ENCODE measurements around the gene WDR35.
A peak's percentile ranks its signal among the peaks of the same experiment; 100 is the strongest.

WDR35 gene

GRCh38 chr2:19989667-19990415, at the start of gene WDR35:
TSS of gene WDR35 (minus strand) at chr2:19990105. CDS start at chr2:19990015, 90 bp downstream.
- DNase-seq, result peak; percentile 93

DNA sequence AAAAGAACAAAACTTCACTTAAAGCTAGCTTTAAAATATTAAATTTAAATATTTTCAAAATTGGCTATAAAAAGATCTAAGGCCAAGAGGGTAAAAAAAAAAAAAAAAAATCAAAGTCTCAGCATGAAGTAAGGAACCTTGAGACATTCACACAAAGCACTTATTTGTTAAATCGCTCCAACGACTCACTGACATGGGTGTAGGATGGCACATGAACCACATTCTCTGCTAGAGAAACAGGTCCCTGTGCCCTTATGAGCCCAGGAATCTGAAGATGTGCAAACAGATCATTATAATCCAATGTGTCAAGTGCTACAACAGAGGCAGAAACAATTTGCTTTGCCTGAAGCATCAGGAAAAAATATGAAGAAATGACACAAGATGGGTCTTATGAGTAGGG, 47.8 kb upstream of the WDR35 start:
- DNase-seq, result no peak

GRCh38 chr2:20035955-20036666, 46.2 kb upstream of the WDR35 start:
- no peak for DNase-seq

- DNase-seq, result no peak
These were observed 44.9 kb upstream of the WDR35 start for GRCh38 chr2:20034821-20035220.

DNA sequence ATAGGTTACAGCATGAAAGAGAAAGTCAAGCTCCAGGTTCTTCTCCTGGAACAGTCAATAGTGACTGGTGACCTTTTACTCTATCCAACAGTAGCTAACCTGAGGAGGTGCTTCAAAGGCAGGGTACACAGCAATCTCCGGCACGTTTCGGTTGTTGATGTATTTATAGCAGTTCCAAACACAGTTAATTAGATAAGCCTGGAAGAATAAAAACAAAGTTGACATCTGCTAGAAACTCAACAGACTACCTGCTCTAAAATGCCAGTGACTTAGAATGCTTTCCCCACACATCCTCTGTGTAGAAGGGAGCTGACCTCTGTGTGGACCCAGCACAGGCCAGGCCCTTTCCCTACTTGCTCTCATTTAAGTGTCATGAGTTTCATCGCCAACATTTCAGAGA, 44.3 kb upstream of the WDR35 start:
- DNase-seq, result no peak

DNA sequence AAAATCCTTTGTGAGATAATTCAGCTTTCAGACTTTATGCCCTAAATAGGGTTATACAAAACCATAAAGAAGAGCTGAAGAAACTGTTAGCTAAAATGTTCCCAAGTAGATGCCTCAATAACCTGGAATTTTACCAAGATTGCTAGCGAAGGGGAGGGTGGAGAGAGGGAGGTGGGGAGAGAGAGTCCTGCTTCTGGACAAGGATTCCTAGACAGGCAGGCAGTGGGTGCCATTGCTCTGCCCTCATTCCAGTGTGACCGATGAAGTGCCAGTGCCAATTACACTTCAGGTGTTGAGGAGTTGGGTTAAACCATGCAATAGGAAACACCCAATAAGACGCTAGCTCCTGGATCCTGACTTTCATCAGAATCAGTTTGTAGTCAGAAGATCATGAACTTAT, 43.4 kb upstream of the WDR35 start:
- DNase-seq, result no peak

DNA sequence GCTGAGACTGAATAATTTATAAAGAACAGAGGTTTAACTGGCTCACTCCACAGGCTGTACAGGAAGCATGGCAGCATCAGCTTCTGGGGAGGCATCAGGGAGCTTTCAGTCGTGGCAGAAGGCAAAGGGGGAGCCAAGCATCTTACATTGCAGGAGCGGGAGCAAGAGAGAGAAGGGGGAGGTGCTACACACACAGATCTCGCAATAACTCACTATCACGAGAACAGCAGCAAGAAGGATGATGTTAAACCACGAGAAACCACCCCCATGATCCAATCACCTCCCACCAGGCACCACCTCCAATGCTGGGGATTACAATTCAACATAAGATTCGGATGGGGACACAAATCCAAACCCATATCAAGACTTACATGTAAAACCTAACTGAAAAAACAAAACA, 40.3 kb upstream of the WDR35 start:
- DNase-seq, result no peak

DNA sequence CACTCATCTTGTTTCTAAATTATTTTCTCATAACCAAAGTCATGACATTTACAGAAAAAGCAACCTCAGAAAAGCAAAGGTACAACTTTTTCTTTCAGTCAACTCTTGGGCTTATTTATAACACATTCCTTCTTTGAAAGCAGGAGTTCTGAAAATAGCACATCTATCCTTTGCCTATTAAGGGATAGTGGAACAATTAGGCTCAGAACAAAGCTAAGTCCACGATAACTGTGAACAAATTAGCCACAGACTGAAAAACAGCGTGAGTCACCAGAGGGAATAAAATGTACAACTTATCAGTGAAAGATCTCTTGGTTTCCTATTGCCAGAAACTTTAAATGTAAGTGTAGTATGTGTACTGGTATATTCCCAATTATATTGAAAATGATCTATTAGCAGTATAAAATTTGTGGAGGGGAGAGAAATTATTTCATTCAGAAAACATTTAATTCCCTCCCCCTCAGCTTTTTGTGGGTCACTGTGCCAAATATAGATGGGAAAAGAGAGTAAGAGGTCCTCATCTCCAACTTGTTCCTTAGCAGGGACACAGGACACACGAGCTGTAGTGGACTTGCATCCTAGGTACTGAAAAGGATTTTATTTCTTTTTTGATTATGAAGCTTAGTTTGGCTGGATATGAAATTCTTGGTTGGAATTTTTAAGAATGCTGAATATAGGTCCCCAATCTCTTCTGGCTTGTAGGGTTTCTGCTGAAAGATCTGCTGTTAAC, 38.0 kb upstream of the WDR35 start:
- DNase-seq, result no peak

- DNase-seq, result no peak
These were observed 37.4 kb upstream of the WDR35 start for GRCh38 chr2:20027260-20027677.

- DNase-seq, result no peak
These were observed 35.3 kb upstream of the WDR35 start for GRCh38 chr2:20025065-20025786.

DNA sequence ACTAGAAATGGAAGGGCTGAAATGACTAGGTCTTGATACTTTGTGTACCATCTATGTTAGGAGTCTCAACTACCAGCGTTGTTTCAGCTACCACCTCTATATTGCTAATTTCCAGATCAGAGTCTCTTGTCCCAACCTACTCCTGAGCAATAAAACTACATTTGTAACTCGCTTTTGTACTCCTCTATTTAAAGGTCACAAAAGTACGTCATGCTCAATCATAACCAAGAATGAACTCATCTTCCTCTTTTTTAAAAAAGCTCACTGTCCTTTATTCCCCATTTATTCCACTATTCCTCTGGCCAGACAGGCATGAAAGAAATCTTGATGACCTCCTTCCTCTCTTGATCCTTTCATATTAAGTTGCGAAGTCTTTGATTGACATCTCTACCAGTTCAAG, 33.8 kb upstream of the WDR35 start:
- no peak for DNase-seq

DNA sequence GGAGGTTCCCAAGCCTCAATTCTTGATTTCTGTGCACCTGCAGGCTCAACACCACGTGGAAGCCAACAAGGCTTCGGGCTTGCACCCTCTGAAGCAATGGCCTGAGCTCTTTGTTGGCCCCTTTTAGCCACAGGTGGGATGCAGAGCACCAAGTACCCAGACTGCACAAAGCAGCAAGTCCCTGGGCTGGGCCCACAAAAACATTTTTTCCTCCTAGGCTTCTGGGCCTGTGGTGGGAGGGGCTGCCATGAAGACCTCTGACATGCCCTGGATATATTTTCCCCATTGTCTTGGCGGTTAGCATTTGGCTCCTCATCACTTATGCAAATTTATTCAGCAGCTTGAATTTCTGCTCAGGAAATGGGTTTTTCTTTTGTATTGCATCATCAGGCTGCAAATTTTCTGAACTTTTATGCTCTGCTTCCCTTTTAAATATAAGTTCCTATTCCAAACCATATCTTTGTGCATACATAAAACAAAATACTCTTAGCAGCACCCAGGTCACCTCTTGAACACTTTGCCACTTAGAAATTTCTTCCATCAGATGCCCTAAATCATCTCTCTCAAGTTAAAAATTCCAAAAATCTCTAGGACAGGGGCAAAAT, 31.6 kb upstream of the WDR35 start:
- no peak for DNase-seq

DNA sequence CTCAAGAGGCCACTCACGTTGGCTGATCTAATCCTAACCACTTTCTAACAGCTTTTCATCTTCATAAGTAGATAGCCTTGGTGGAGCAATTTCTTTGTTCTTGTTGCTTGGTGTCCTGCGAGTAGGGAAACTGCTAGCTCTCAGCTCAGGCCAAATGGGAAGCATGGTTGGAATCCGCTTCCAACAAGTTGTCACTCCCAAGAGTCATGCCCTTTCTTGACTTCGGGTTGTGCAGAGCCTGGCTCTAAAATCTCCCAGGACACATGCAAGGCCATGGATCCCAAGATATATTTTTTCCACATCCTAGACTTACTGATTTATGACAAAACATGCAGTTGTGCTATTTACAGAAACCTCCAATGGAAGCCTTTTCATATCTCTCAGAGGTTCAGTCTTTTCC, 29.8 kb upstream of the WDR35 start:
- no peak for DNase-seq

GRCh38 chr2:20018601-20019152, 28.8 kb upstream of the WDR35 start:
- no peak for DNase-seq

DNA sequence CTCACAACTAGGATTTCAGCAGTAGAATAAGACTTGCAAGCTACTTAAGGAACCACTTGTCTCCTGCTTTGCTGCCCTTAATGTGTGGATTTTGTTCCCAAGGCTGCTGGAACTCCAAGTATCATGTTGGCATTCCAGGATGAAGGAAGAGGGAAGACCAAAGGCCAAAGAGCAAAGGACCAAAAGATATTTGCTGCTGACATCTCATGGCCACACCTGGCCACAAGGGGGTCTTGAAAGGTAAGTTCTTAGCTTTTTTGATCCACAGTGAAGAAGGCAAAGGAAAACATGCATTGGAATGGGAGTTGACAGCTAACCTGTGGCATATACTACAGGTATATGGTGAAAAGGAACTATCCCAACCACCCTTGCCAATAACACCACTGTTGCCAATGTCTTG, 26.4 kb upstream of the WDR35 start:
- no peak for DNase-seq

GRCh38 chr2:20015482-20016083, 25.7 kb upstream of the WDR35 start:
- DNase-seq, result no peak

GRCh38 chr2:20013126-20013849, 23.4 kb upstream of the WDR35 start:
- DNase-seq, result no peak

DNA sequence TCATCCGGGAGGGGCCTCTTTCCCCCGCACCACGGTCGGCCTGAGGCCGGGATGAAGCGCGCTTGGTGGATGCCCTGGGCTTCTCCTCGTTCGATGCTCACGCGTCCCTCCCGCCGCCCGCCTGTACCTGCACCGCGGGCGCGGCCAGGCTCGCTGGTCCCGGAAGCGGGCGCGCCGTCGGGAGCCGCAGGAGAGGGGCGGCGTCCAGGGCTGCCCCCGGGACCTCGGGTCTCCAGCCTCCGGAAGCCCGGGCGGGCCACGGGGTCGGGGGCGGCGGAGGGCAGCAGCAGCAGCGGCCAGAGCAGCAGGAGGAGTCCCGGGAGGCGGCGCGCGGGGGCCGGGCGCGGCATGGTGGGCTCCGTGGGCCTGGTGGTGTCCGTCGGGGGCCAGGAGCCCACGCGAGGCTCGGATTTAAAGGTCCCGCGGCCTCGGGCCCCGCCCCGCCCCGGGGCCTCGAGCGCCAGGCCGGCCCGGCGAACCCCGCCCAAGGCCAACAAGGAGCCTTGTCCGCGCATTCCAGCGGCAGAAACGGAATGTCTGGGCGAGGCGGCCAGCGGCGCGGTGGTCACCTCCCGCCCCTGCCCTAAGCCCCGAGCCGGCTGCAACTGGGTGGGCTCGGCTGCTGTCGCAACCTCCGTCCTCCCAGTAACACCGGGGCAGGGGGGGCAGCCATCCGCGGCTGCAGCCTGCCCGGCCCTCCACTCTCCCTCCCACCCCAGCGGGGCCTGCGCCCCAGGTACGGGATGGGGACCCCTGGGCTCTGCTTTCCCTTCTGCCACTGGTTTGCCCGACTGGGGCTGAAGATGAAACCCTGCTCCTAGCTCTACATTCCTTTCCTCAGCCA, 22.6 kb upstream of the WDR35 start, which contains the start of gene MATN3:
TSS of gene MATN3 (minus strand) at position 387 of the 844 bp plus-strand sequence. CDS start at position 350, 37 bp downstream.
- DNase-seq, result peak; percentile 26

- DNase-seq, result no peak
These were observed 22.1 kb upstream of the WDR35 start for GRCh38 chr2:20012032-20012281.

- no peak for DNase-seq
These were observed 21.5 kb upstream of the WDR35 start for GRCh38 chr2:20011276-20012031.
